SJCRH30 (cell line): ENCODE results near the gene LOXL3. TPM values are rescaled to one million over a fixed set of nuclear protein-coding genes. Genes with fewer than 3 reads are reported as not detected.

ENCODE experiments used
- DNase-seq, 2 experiments: peaks; one replicate each; pipeline ENCODE4 v3.0.0-alpha.2; 2015 to 2020
- H3K27ac ChIP-seq: fragments of 250-450 bp; sonication (Bioruptor Pico); 2 replicates; pipeline ENCODE4 v1.5.1; 2020; ENCODE audit warnings: mild to moderate bottlenecking, moderate library complexity
- H3K27me3 ChIP-seq: fragments of 250-450 bp; sonication (Bioruptor Pico); 2 replicates; pipeline ENCODE4 v1.5.1; 2020; ENCODE audit warnings: mild to moderate bottlenecking, moderate library complexity
- H3K36me3 ChIP-seq: fragments of 250-450 bp; sonication (Bioruptor Pico); 2 replicates; pipeline ENCODE4 v1.5.1; 2020; ENCODE audit warnings: mild to moderate bottlenecking, moderate library complexity
- H3K4me1 ChIP-seq: fragments of 250-450 bp; sonication (Bioruptor Pico); 2 replicates; pipeline ENCODE4 v1.5.1; 2020; ENCODE audit warnings: mild to moderate bottlenecking, moderate library complexity
- H3K4me3 ChIP-seq: fragments of 250-450 bp; sonication (Bioruptor Pico); 2 replicates; pipeline ENCODE4 v1.5.1; 2020; ENCODE audit warnings: mild to moderate bottlenecking, moderate library complexity
- H3K9me3 ChIP-seq: fragments of 250-450 bp; sonication (Bioruptor Pico); replicated peaks from 2 replicates; pipeline ENCODE4 v1.5.1; 2020; ENCODE audit warnings: mild to moderate bottlenecking, moderate library complexity
- total RNA-seq: library from RNA; depleted of rRNA; stranded (reverse); fragments of >200 nt; shearing (Covaris generic); gene quantifications from 2 replicates; pipeline ENCODE4 v1.2.3, GENCODE V29; 2014

The LOXL3 gene
- total RNA-seq, 1 experiment from 2014 or later = 19.0 TPM

DNA sequence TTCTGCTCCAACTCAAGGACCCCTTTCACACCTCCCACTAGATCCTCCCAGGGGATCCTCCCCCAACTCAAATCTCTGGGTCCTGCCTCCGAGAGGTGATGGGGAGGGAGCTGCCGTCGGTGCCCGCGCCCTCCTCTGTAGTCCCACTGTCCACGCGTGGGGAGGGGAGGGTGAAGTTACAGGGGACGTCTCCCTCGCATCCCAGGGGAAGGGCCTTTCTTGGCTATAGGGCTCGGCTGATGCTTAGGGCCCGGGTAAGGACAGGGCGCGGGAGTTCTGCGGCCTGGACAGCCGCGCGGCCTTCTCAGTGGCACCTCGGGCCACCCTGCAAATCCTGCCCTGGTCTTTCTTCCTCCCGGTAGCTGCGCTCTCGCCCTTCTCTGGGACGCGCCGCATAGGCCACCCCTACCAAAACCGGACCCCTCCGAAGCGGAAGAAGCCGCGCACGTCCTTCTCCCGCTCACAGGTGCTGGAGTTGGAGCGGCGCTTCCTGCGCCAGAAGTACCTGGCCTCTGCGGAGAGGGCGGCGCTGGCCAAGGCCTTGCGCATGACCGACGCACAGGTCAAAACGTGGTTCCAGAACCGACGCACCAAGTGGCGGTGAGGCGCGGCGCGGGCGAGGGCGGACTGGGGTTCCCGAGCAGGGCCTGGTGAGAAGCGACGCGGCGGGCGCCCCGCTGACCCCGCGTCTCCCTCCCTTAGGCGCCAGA lies 38.3 kb downstream of the LOXL3 start:
- no peak overlapping the region for H3K4me3 ChIP-seq
- H3K4me1 ChIP-seq = no peaks in the 10 kb centered on the region
- no peak overlapping the region for H3K27ac ChIP-seq
- H3K36me3 ChIP-seq = no peaks in the 10 kb centered on the region
- no peaks in the 10 kb centered on the region for H3K27me3 ChIP-seq
- DNase-seq = no peak
- H3K9me3 ChIP-seq = no peaks in the 10 kb centered on the region

DNA sequence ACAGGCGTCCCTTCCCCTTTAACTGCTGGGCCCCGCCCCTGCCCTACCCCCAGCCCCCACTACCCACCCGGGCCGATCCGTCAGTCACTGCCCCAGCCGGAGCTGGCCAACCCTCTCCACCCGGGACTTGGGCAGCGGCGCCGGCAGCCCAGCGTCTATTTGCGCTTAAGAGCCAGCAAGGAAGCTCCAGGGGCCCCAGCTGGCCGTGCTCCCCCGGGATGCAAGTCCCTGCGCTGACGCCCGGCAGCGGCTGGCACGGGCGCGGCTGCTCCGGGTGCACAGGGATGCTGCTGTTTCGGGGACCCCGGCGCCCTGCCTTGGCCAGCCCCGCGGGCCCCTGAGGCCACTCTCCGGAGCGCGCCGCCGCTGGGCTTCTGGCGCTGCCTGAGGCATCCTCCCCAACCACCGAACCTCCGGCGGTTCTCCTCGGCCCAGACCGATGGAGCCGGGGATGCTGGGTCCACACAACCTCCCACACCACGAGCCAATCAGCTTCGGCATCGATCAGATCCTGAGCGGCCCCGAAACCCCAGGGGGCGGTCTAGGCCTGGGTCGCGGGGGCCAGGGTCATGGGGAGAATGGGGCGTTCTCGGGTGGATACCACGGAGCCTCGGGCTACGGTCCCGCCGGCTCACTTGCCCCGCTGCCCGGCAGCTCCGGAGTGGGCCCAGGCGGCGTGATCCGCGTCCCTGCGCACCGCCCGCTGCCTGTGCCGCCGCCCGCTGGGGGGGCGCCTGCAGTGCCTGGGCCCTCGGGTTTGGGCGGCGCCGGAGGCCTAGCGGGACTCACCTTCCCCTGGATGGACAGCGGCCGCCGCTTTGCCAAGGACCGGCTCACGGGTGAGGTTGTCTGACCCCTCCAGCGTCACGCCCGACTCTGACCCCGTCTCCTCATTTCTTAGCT lies 39.1 kb downstream of the LOXL3 start, which contains the start of gene TLX2:
TSS of gene TLX2 (plus strand) at position 83 of the 903 bp plus-strand sequence. CDS start at position 440, 357 bp downstream.
- no peak for DNase-seq
- Histone ChIP-seq H3K27ac (no peak within 1 kb of the TSS), H3K9me3 (no peaks in the 10 kb centered on the region), H3K36me3 (no peaks in the 10 kb centered on the region), H3K4me3 (no peak within 1 kb of the TSS), H3K27me3 (no peaks in the 10 kb centered on the region), H3K4me1 (no peaks in the 10 kb centered on the region)

DNA sequence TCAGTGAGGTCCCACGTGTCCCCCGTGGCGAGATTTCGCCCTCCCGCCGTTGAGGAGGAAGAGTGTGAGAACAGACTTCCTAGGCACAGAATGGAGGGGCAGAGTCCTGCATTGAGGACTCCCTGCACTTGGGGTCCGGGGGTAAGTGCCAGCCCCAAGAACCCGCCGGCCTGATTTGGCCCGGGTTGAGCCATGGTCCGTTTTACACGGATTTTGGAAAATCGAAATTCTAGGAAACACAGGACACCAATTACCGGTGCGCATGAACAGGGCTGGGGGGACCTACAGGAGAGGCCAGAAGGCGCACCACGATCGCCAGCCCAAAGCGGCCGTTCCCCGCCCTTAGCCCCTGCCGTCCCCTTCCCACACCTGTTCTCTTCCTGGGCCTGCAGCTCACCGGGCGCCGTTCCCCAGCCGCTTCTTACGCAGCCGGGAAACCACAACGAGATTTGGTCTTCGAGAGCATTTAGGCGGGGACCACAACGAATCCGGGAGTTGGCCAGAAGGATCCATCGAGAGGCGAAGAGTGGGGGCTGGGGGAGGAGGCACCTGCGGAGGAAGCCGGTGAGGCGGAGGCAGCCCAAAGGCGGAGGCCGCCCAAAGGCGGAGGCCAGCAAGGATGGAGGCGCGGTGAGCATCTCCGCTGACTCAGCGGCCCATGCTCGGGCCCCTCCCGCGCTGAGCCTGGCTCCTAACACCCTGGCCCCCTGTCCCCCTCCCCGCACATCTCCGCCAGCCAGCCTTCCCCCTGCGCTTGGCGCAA lies 40.0 kb downstream of the LOXL3 start:
- Histone ChIP-seq H3K27ac (no peak overlapping the region), H3K27me3 (no peaks in the 10 kb centered on the region), H3K36me3 (no peaks in the 10 kb centered on the region), H3K4me1 (peaks cover under 1% of the 10 kb centered on the region; the same call in 1 of the 2 replicates), H3K4me3 (no peak overlapping the region), H3K9me3 (no peaks in the 10 kb centered on the region)
- no peak for DNase-seq

DNA sequence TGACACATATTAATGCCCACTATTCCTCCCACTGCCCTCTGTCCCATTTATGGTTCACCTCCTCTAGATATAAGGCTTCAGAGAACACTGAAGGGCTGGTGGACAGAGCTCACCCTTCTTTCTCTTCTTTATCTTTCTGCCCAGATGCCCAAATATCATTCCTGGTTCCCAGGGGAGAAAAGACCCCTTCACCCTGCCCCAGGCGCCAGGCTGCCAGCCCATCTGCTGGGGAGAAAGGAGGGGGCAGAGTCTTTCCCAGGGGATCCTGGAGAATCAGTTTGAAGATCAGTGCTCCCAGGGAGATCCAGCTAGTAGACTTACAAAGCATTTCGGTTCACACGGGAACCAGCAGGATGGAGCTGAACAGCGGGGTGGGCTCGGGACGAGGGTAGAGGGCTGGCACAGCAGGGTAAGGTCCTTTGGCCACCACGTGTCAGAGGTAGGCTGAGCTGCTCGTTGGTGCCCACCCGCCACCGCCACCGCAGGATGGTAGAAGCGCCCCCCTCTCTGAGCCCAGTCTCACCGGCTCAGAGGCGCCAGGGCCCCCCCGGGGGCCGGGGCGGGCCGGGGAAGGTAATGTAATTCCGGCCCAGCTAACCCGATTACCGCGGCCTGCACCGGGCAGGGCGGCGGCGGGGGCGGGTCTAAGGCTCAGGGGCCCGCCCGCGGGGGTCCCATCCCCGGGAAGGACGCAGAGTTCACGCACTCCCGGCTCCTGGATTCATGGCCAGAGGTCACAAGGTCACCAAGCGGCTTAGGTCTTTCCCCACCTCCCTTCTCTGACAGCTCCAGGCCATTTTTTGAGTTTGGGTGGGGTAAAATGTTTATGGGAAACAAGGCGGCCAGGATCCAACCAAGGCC lies 40.8 kb downstream of the LOXL3 start:
- no peak for DNase-seq
- no peak overlapping the region for H3K4me3 ChIP-seq
- no peaks in the 10 kb centered on the region for H3K27me3 ChIP-seq
- no peak overlapping the region for H3K27ac ChIP-seq
- H3K9me3 ChIP-seq = no peaks in the 10 kb centered on the region
- no peaks in the 10 kb centered on the region for H3K36me3 ChIP-seq
- H3K4me1 ChIP-seq = peaks cover 8% of the 10 kb centered on the region; the same call in 1 of the 2 replicates

DNA sequence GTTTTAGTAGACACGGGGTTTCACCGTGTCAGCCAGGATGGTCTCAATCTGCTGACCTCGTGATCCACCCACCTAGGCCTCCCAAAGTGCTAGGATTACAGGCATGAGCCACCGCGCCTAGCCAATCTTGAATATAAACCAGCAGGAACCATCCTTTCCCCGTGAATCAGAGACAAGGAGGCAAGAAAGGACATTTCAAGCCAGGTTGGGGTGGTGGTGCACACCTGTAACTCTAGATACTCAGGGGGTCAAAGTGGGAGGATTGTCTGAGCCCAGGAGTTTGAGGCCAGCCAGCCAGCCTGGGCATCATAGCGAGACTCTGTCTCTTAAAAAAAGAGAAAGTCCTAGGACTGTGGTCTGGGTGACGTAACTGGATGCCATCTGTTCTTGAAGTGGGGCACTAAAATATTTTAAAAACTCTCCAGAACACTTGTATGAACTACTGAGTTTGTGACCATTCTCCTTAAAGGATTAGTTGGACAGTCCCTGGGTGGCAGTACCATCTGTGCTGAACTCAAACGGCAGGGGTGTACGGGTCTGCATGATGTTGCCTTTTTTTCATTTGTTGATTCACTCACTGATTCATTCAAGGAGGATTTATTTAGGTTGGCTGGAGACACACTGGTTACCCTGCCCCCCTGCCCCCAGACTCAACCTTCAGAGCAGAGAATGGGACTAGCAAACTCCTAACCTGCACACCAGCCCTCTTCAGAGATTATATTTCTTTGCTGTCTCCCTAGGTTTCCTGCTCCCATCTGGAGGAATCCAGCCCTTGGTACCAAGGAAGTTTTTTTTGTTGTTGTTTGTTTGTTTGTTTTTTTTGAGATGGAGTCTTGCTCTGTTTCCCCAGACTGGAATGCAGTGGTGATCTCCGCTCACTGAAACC lies 42.4 kb downstream of the LOXL3 start:
- no peaks in the 10 kb centered on the region for H3K27me3 ChIP-seq
- peak in 1 of 2 experiments; percentile 38 for DNase-seq
- H3K27ac ChIP-seq = no peak overlapping the region
- H3K4me3 ChIP-seq = no peak overlapping the region
- no peaks in the 10 kb centered on the region for H3K9me3 ChIP-seq
- H3K4me1 ChIP-seq = peaks cover 8% of the 10 kb centered on the region; the same call in 1 of the 2 replicates
- H3K36me3 ChIP-seq = no peaks in the 10 kb centered on the region

DNA sequence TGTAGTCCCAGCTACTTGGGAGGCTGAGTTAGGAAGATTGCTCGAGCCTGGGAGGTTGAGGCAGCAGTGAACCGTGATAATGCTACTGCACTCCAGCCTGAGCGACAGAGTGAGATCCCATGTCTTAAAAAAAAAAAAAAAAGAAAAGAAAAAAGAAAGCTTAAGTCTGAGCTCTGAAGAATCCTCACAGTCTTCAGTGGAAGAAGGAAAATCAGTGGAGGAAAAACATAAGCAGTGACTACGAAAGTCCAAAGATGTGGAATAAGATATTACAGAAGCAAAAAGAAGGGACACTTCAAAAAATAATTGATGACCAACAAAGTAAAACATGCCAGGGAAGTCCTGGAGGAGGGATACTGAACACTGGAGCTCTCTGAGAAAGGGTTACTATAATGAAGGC lies 43.5 kb downstream of the LOXL3 start:
- H3K4me3 ChIP-seq = no peak overlapping the region
- peaks cover 8% of the 10 kb centered on the region; the same call in 1 of the 2 replicates for H3K4me1 ChIP-seq
- no peak overlapping the region for H3K27ac ChIP-seq
- DNase-seq = no peak
- no peaks in the 10 kb centered on the region for H3K9me3 ChIP-seq
- no peaks in the 10 kb centered on the region for H3K27me3 ChIP-seq
- no peaks in the 10 kb centered on the region for H3K36me3 ChIP-seq

DNA sequence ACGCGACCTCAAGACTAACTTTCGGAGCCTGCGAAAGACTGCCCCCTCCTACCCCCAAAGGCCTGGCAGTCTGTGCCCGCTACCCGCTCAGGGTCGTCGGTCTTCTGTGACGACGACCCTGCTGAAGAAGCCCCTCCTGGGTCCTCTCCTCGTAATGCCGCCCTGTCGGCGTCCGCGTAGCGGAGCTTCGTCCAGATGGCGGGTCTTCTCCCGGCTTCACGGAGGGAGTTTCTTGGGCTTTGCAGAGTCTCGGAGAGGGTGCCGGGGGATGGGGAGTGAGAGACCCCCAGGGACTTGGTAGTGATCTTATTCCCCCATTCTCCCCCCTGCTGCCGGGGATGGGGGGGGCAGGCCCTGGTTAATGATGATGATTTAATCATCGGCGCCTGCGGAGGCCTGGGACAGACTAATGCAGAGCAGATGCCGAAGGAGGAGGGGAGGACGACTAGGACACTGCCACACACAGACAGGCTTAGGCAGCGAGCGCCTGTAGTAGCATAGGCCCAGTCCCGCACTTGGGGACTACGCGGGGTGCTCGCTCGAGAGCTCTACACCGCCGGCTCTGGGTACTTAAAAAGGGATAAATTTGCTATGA lies 45.7 kb downstream of the LOXL3 start:
- no peaks in the 10 kb centered on the region for H3K27me3 ChIP-seq
- H3K27ac ChIP-seq = peak overlapping the region; percentile 95
- no peaks in the 10 kb centered on the region for H3K36me3 ChIP-seq
- no peaks in the 10 kb centered on the region for H3K9me3 ChIP-seq
- peaks cover 8% of the 10 kb centered on the region; the same call in 1 of the 2 replicates for H3K4me1 ChIP-seq
- peak; percentile 55 to 58 for DNase-seq
- peak overlapping the region; percentile 89 for H3K4me3 ChIP-seq

GRCh38 chr2:74507145-74507925 lies 46.4 kb downstream of the LOXL3 start, which contains the start of gene PCGF1:
TSS of gene PCGF1 (minus strand) at chr2:74507695. CDS start at chr2:74507668, 27 bp downstream.
- peaks cover 8% of the 10 kb centered on the region; the same call in 1 of the 2 replicates for H3K4me1 ChIP-seq
- H3K36me3 ChIP-seq = no peaks in the 10 kb centered on the region
- no peaks in the 10 kb centered on the region for H3K27me3 ChIP-seq

GRCh38 chr2:74505448-74506246 lies 48.1 kb downstream of the LOXL3 start:
- no peak overlapping the region for H3K4me3 ChIP-seq
- H3K27ac ChIP-seq = no peak overlapping the region
- H3K4me1 ChIP-seq = peaks cover 8% of the 10 kb centered on the region; the same call in 1 of the 2 replicates
- no peaks in the 10 kb centered on the region for H3K36me3 ChIP-seq
- no peak for DNase-seq
- no peaks in the 10 kb centered on the region for H3K9me3 ChIP-seq
- H3K27me3 ChIP-seq = no peaks in the 10 kb centered on the region

More at GRCh38 chr2:74507145-74507925, 46.4 kb downstream of the LOXL3 start, which contains the start of gene PCGF1:
- H3K27ac ChIP-seq = peak within 1 kb of the TSS; percentile 95
- H3K9me3 ChIP-seq = no peaks in the 10 kb centered on the region
- DNase-seq = peak; percentile 99
- H3K4me3 ChIP-seq = peak within 1 kb of the TSS; percentile 89

- no peaks in the 10 kb centered on the region for H3K9me3 ChIP-seq
- H3K4me1 ChIP-seq = peaks cover 8% of the 10 kb centered on the region; the same call in 1 of the 2 replicates
- H3K27me3 ChIP-seq = no peaks in the 10 kb centered on the region
- H3K27ac ChIP-seq = no peak overlapping the region
- no peak for DNase-seq
- H3K4me3 ChIP-seq = no peak overlapping the region
- H3K36me3 ChIP-seq = no peaks in the 10 kb centered on the region
These were observed 49.2 kb downstream of the LOXL3 start for GRCh38 chr2:74504591-74504990.
